GM10248 (cell line): ENCODE data around the gene CENPU.

Experiments
- CTCF ChIA-PET: fragments of 300-600 bp; sonication (Branson Sonifier 250); formaldehyde crosslinking; extraction: SDS; loops from one replicate; lab custom pipeline; 2021; ENCODE audit warnings: antibody characterized with exemption; lab: Yijun Ruan, JAX
- POLR2A ChIA-PET: fragments of 350-650 bp; sonication (Branson Sonifier 250); formaldehyde crosslinking; extraction: SDS; loops from one replicate; lab custom pipeline; 2020; ENCODE audit warnings: antibody characterized with exemption; lab: Yijun Ruan, JAX
- DNase-seq: peaks from one replicate; pipeline ENCODE4 v3.0.0; 2012; ENCODE audit errors: extremely low spot score
- CTCF ChIP-seq: IDR thresholded peaks from 2 replicates; pipeline ENCODE4 v1.5.1; 2012; ENCODE audit warnings: mild to moderate bottlenecking, low read depth; ENCODE audit errors: extremely low read depth, missing control alignments, control extremely low read depth

CENPU gene

GRCh38 chr4:184764601-184765000, 30.7 kb upstream of the CENPU start:
- POLR2A ChIA-PET = no interaction called here
- no peak for DNase-seq
- CTCF ChIA-PET = interaction anchor here (2.7 kb wide), 1 partner anchor 13 kb away, joined by 11 read pairs; no protein-coding TSS in a partner anchor

DNA sequence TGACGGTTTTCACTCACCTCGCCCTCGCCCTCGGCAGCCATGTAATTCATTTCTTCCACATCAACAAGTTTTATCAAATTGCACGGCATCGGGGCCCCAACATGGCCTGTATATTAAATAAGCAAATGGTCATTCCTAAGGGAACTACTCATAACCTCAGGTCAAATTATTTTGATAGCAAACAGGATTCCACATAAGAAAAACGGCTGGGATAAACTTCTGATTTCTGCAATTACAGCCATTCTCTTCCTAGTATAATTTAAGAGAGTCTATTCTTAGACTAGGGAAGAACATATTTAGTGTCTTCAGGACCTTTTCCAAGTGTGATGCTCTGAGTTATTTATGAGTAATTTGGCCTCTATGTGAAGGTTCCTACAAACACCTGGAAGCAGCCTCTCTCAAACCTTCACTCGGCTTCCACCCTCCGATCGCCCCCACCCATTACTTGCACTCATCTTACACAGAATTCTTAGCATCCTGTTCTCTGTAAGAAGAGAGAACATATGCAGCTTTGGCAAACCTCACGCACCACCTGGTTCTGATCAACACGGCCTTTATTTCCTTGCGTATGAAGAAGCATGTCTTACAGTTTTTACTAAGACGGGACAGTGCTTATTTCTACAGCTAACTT, 29.4 kb upstream of the CENPU start:
- no peak for TF ChIP-seq CTCF
- CTCF ChIA-PET = interaction anchor here (1.0 to 2.7 kb wide), 3 partner anchors 12 to 221 kb away, joined by 3 to 11 read pairs (median 4); no protein-coding TSS in a partner anchor
- no peak for DNase-seq
- POLR2A ChIA-PET = no interaction called here

More at GRCh38 chr4:184764601-184765000, 30.7 kb upstream of the CENPU start:
- no peak for TF ChIP-seq CTCF

DNA sequence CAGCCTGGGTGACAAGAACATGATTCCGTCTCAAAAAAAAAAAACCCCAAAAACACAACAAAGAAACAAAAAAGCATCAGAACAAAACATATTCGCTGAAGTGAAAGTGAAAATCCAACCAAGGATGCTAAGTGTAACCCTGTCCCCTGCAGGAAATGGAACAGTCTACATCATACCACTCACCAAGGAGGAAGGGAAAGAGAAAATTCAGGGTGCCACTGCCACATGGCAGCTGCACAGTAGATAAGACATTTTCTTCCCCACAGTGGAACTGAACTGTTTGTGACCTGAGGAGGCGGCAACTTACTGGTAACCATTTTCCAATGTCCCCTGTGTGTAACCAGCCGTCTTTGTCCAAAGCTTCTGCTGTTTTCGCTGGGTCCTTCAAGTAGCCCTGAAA, 28.2 kb upstream of the CENPU start:
- peak; percentile 53 for DNase-seq

DNA sequence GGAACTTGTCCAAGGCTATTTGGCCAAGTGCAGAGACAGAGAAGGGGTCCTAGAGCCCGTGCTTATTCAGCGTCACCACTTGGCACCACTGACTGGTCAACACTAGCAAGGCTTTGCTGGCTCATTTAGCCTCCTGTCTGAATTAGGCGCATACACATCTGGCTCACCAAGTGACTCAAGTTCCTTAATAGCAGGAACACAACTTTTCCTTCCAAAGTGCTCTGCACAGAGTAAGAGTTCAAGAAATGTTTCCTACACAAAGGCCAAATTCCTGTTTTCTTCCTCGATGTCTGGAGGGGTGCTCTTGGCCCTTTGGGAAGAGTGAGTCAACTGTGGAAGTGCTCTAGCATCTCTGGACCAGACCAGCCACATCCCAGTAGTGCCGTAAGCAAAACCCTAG, 26.8 kb upstream of the CENPU start:
- DNase-seq = no peak
- ChIA-PET POLR2A (no interaction called here), CTCF (no interaction called here)
- no peak for TF ChIP-seq CTCF

More for the DNA sequence above, 28.2 kb upstream of the CENPU start:
- ChIA-PET POLR2A (no interaction called here), CTCF (interaction anchor here (1.2 to 2.7 kb wide), 3 partner anchors 11 to 16 kb away, joined by 3 to 11 read pairs (median 3); no protein-coding TSS in a partner anchor)
- peak; percentile 10 for TF ChIP-seq CTCF

- CTCF ChIA-PET = interaction anchor here (1.1 kb wide), 1 partner anchor 28 kb away, joined by 4 read pairs; no protein-coding TSS in a partner anchor
- TF ChIP-seq CTCF = no peak
- POLR2A ChIA-PET = no interaction called here
- DNase-seq = no peak
Observed at GRCh38 chr4:184757810-184758209, 23.9 kb upstream of the CENPU start.

DNA sequence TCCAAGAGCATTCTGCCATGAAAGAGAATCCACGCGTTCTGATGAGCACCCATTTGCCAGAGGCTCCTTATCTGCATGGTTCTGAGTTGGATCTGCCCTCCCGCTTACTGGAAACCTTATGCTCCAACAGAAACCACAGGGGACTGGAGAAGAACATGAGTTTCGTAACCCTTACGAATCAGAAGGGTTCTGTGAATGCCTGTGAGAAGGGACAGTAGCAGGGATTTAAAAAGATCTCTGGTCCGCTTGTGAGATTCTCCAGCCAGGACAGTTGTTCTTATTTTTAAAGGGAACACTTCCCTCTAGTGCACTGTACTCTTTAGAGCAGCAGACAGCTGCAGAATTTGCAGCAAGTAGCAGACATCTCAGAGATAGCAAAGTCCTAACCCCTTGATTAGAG, 22.5 kb upstream of the CENPU start:
- ChIA-PET CTCF (interaction anchor here (1.6 to 1.7 kb wide), 2 partner anchors 11 to 492 kb away, joined by 4 to 5 read pairs; no protein-coding TSS in a partner anchor), POLR2A (no interaction called here)
- no peak for DNase-seq
- TF ChIP-seq CTCF = no peak
